Hematopoietic multipotent progenitor cell (in vitro differentiated cells): ENCODE data around the gene BLACAT1. TPM values are rescaled to one million over a fixed set of nuclear protein-coding genes. Genes with fewer than 3 reads are reported as not detected.
"Not testable (repeated sequence)": the region's sequence is repeated elsewhere in the genome, so short reads cannot be mapped to it uniquely, and the experiment has no call there.

Source experiments
- DNase-seq, 3 donors: peaks; one replicate each; pipeline ENCODE4 v3.0.0-alpha.2; 2011 to 2015; ENCODE audit warnings: low read depth in 2 of 3, low spot score in 2 of 3
- total RNA-seq: library from RNA; depleted of rRNA; stranded (reverse); fragments of >200 nt; gene quantifications from one replicate; pipeline ENCODE4 v1.2.3, GENCODE V29; 2012

The BLACAT1 gene
- total RNA-seq, 1 donor = not detected

- no peak for DNase-seq
These were observed 13.7 kb downstream of the BLACAT1 start for GRCh38 chr1:205442051-205442725.

- DNase-seq = no peak
These were observed 14.2 kb downstream of the BLACAT1 start for GRCh38 chr1:205441716-205442050.

GRCh38 chr1:205441318-205441633, 14.6 kb downstream of the BLACAT1 start:
- peak in 1 of 3 donors; percentile 10 for DNase-seq

GRCh38 chr1:205440476-205441317, 15.1 kb downstream of the BLACAT1 start:
- DNase-seq = peak; percentile 17 to 76 (median 62)

GRCh38 chr1:205440121-205440475, 15.7 kb downstream of the BLACAT1 start:
- DNase-seq = no peak

GRCh38 chr1:205438213-205439158, 17.4 kb downstream of the BLACAT1 start:
- DNase-seq = peak in 2 of 3 donors; percentile 35 to 55

GRCh38 chr1:205437570-205437969, 18.3 kb downstream of the BLACAT1 start:
- no peak for DNase-seq

- DNase-seq = no peak
These were observed 19.0 kb downstream of the BLACAT1 start for GRCh38 chr1:205436776-205437410.

GRCh38 chr1:205435578-205436573, 20.0 kb downstream of the BLACAT1 start:
- DNase-seq = no peak

- no peak for DNase-seq
These were observed 21.1 kb downstream of the BLACAT1 start for GRCh38 chr1:205434738-205435137.

GRCh38 chr1:205432692-205433091, 23.2 kb downstream of the BLACAT1 start:
- not testable (repeated sequence) for DNase-seq

- DNase-seq = no peak
These were observed 23.7 kb downstream of the BLACAT1 start for GRCh38 chr1:205432116-205432515.

GRCh38 chr1:205430696-205431305, 25.0 kb downstream of the BLACAT1 start:
- DNase-seq = peak; percentile 22 to 71 (median 62)

- no peak for DNase-seq
These were observed 25.8 kb downstream of the BLACAT1 start for GRCh38 chr1:205429762-205430695.

- DNase-seq = no peak
These were observed 30.8 kb downstream of the BLACAT1 start for GRCh38 chr1:205424901-205425600.

- no peak for DNase-seq
These were observed 31.9 kb downstream of the BLACAT1 start for GRCh38 chr1:205423814-205424399.
